Activated CD8-positive, alpha-beta memory T cell treated with anti-CD3 and anti-CD28 coated beads for 48 hours (primary cell): ENCODE measurements around the gene HIGD1B.

Experiments
- DNase-seq, 3 experiments: peaks; one replicate each; pipeline ENCODE4 v3.0.0-alpha.2; 2020; ENCODE audit warnings: low read depth in 2 of 3, low spot score in 2 of 3

The HIGD1B gene

DNA sequence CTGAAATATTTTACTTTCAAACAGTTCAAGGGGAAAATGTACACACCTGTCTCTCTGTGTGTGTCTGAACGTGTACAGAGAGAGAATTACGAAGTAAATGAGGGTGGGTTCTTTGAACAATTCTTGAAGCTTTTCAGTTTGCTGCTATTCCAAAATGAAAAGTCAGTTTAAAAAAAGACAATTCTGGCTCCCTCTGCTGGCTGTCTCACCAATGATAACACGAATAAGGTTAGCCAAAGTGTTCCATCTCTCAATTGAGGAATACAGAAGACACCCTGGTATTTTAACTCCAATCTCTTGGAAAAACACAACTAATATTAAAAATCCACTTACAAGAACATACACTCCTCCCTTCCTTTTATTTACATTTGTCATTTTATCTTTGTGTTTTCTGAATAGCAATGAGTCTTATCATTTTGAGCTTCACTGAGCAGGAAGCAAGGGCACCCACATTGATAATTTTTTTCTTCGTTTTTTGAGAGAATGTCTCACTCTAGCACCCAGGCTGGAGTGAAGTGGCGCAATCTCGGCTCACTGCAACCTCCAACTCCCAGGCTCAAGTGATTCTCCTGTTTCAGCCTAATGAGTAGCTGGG, 31.0 kb downstream of the HIGD1B start:
- no peak for DNase-seq

DNA sequence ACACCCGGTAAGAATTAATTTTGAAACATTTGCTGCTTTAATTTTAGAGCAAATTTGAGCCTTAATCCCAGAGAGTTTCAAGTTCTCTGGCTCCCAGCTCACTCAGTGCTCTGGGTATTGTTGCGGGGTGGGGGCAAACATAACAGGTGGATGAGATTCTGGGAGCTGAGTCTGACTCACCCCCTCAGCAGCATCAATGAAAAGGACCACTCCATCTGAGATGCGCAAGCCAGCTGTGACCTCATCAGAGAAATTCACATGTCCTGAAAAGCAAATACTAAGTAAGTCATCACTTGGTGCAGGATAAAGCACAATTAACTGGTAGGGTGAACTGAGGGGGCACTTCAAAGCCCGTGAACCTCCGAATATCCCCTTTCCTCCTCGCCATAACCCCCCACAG, 31.7 kb downstream of the HIGD1B start:
- no peak for DNase-seq

DNA sequence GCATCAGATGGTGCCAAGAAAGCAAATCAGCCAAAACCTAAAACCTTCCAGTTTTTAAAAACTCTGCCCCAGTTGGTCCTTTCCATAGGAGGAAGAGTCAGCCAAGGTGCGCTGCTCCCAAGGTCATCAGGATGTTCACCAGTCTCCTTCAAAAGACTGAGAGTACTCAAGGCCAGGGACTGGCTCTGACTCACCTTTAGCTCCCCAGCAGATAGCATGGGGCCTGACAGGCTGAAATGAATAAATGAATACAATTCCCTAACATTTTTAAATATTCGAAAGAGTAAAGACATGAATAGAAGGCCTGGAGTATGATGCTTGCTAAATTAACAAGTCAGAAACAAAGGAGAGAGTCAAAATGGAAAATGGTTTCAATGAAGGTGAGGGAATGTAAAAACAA, 32.4 kb downstream of the HIGD1B start:
- no peak for DNase-seq

DNA sequence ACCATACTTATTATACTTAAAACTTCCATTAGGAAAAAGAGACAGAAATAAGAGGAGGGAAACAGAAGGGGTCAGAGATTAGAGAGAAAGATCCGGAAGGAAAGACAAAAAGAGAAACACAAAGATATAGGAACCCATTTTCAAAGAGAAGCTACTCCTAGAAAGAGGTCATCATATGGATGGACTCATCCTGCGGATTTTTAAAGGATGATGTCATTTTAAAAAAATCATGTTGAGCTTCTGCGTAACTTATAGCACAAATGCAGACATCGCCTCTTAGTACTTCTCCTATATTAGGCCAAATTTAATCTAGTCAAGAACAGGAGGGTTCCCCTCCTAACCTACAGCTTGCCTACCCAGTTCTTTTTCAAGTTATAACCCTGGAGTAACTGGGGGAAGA, 33.5 kb downstream of the HIGD1B start:
- no peak for DNase-seq

DNA sequence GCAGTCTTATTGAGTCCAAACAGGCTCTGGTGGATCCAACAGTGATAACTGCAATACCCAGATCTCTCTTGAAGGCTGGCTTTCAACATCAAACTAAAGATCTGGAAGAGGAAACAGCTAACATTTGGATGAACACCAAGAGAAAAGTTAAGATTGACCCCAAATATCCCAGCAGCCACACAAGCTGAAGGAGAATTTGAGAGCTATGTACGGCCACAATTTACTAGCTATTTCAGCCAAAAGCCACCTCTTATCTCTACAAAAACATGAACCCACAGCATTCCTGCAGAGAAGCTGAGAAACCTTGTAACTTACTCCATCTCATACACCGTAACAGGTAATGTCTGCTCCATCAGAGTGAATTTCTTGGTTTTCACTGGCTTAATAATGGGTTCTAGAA, 37.3 kb downstream of the HIGD1B start:
- DNase-seq: no peak

DNA sequence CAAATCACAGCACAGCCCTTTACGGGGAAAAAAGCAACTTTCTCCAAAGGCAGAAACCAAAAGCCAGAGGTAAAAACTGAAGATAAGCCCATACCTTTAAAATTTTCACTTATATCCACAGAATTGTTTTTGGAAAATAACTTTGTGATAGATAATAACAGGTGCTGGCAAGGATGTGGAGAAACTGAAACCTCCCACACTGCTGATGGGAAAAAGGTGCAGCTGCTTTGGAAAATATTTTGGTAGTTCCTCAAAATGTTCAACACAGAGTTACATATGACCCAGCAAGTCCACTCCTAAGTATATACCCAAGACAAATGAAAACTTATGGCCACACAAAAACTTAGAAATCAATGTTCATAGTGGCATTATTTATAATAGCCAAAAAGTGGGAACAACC, 39.3 kb downstream of the HIGD1B start:
- no peak for DNase-seq

DNA sequence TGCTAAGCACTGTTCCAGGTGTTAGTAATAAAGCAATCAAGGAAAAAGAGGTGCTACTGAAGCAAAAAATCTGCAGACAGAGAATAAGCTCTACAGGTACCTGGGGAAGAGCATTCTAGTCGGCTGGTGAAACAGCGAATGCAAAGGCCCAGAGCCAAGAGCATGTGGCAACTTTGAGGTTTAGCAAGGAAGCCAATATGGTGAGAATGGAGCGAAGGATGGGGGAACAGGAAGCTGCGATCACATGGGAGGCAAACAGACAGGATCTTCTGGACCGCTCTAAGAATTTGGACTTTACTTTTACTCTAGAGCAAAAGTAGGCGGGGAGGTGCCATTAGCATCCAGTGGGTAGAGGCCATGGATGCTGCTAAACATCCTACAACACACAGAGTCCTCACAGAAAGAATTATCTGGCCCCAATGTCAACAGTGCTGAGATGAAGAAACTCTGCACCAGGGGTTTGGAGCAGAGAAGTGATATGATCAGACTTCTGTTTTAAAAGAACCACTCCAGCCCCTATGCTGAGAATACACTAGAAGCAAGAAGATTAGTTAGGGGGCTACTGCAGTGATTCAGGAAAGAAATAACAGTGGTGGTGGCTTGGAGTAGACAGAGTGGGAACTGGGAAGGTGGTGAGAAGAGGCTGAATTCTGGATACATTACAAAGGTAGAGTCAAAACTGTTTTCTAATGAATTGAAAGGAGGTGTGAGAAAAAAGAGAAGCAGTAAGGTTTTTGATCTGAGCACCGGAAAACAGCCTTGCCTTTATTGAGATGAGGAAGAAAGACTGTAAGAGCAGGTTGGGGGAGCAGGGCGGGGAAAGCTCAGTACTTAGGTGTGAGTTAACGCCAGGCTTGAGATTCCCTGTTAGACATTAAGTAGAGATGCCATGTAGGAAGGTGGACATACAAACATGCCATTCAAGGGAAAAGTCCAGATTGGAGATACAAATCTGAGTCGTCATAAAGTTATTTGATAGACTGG, 40.6 kb downstream of the HIGD1B start:
- DNase-seq: no peak

DNA sequence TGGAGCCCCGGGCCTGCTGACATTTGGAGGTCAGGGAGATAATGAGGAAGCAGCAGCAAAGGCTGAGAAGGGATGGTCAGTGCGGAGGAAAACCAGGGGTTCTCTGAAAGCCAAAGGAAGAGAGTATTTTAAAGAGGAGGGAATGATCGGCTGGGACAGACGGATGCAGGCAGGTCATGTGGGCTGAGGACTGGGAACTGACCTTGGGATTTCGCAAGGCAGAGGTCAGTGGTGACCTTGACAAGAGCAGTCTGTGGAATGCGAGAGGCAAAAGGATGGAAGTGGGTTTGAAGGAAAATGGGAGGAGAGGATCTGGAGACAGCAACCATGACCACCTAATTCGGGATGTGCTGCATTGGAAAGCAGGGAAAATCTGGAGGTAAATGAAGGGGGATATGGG, 41.3 kb downstream of the HIGD1B start:
- DNase-seq: no peak

DNA sequence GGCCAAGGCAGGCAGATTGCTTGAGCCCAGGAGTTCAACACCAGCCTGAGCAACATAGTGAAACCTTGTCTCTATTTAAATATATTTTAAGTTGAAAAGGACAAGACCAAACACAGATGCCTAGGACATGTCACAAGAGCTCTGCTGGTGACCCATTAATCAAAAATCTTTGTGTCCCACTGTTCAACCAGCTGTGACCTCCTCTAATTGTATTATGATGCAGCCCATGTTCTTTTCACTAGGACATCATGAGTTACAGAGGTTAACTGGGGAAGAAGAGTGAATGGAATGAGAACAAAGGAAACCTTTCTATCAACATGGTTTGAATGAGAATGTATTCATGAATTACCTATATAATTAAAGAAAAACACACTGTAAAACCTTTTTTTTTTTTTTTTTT, 44.6 kb downstream of the HIGD1B start:
- DNase-seq: no peak

DNA sequence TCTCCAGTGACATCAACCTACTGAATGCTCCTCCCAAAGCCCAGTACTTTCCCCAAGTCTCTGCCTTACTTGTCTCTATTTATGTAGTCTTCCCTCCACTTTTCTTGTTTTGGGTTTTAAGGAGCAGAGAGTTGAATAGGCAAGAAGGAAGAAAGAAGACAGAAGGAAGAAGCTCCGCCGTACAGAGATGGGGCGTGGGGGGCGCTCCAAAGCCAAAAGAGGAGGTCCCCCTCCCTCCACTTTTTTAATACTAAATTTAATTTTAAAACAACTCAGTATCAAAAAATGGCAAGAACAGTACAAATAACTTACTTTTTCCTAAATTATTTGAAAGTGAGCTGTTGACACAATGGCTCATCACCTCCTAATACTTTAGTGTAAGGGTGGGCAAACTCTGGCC, 47.0 kb downstream of the HIGD1B start:
- no peak for DNase-seq

DNA sequence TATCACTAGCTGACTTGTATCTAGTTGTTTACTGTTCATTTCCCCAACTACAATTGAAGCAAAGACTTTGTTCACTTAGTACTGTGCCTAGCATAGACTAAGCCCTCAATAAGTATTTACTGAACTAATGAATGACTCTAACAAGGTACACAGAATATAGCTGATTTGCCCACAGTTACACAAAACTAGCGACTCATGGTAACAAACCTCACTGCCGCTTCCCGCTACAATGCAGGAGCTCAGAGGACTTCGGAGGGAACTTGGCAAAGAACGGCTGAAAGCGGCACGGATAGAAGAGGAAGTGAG, 51.0 kb downstream of the HIGD1B start:
- DNase-seq: no peak

DNA sequence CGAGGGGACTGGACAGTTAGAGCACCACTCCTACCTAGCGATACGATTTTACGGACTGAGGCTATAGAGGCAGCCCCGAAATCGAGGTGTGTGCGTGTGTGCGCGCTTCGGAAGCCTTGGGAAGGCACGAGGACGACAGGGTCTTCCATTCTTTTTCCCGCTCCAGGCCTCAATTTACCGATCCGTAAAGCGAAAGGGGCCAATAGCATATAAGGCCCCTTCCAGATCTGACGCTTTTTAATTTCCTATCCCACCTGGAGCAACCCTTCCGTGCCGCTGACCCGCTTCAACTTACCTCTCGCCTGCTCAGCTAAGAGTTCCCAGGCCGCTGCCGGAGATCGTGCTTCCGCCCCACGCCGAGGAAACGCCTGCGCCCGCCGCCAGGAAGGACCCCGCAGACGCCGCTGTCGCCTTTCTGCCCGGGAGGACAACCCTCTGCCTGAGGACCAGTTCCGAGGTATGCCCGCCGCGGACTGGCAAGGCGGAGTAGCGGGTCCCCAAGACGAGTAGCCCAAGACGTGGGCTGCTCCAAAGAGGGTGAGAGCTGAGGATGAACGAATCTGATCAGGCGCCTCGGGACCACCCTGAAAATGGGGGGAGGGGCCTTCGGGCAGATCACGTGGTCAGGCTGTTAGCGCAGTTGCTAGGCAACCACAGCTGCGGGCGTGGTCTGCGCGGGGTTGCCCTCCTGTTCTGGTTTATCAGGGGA, 51.5 kb downstream of the HIGD1B start, which contains the start of gene EFTUD2:
Gene EFTUD2, minus strand, starts transcription at position 372 of the 709 bp plus-strand sequence. CDS start 4,924 bp downstream, outside the sequence.
- peak; percentile 77 to 97 (median 90) for DNase-seq
